HG03469 (cell line): Measurements from ENCODE around the gene NTHL1.

ENCODE experiments used
- ATAC-seq: cut with Tn5 transposase; IDR thresholded peaks from one replicate; pipeline ENCODE4 v1.9.1; 2021; ENCODE audit warnings: mild to moderate bottlenecking, moderate library complexity, moderate number of reproducible peaks; ENCODE audit not compliant: unreplicated experiment

Gene NTHL1

DNA sequence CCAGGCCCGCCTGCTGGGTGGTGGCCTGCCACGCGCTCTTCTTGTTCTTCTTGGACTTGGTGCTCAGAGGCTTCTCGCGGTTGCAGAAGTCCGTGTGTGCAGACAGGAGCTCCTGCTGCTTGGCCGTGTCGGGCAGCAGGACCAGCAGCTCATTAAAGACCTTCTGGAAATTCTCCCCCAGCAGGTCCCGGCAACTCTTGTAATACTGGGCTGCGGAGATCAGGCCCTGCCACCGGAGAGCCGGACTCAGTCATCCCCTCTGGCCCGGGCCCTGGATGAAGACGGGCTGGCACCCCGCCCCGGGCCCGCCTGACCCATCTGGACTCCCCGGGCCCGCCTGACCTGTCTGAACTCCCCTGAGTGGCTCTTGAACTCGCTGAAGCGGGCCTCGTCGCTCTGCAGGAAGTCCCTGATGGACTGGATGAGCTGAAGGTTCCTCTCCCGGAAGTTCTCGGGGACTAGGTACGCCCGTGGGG is 49.2 kb downstream of the NTHL1 start:
- ATAC-seq, result no peak

DNA sequence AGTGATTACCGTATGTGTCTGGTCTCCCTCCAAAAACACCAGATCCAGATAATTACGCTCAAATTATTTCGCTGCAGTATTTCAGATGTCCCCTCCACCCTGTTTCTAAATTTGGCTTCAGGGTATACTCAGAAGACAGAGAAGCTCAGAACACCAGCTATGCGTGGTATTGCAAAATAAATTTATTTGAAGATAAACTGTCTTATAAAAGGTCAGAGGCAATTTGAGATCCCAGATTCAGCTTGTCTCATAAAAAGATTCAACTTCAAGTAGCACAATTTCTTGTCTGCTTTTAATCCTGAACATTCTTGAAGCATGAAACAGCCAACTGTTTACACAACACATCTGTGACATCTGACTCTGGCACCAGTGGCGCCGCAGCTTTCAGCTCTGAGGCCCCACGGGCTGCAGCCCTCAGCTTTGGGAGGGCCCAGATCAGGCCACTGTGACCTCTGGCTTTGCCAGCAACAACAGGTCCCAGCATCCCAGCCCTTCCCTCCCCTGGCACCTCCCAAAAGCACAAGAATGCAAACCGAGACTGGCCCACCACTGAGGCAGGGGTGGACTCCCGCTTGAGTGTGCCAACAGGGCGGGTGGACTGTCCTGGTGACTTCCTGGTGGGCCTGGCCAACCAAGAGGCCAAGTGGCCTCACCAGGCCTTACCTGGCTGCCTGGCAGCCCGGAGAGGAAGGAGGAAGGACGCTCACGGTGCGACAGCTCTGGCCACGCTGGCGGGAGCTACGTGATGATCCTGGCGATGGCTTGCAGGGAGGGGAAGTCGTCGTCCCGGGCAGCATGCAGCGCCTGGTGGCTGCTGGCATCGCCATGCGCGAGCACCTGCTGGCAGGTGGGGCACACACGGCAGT is 49.9 kb downstream of the NTHL1 start:
- no peak for ATAC-seq

DNA sequence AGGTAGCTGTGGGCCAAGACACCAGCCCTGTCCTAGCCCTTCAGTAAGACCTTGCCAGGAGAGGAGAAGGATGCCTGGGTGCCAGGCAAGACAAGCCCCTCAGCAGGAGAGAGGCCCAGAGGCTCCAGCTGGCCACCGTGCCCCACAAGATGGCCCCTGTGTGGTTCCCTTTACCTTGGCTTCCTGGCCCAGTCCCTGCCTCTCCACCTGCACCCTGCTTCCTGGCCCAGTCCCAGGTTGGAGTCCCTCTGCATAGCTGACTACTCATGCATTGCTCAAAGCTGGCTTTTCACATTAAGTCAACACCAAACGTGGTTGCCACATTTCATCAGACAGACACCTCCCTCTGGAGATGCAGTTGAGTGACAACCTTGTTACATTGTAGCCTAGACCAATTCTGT is 53.9 kb downstream of the NTHL1 start:
- ATAC-seq, result no peak

DNA sequence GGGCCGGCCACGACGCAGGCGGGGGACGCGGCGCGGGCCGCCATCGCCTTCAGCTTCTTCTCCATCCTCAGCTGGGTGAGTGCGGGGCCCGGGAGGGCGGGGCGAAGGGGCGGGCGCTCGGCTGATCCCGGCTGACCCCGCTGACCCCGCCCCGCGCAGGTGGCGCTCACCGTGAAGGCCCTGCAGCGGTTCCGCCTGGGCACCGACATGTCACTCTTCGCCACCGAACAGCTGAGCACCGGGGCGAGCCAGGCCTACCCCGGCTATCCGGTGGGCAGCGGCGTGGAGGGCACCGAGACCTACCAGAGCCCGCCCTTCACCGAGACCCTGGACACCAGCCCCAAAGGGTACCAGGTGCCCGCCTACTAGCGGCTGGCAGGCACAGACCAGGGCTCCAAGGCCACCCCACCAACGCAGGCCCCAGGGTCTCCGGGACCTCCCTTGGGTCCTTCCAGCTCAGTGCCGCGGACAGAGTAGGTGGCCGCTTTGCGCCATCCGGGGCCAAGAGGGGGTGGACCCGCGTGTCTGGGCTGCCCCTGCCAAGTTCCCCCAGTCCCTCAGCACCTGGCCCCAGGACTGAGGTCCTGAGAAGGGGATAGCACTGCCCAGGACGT is 54.8 kb downstream of the NTHL1 start:
- no peak for ATAC-seq

DNA sequence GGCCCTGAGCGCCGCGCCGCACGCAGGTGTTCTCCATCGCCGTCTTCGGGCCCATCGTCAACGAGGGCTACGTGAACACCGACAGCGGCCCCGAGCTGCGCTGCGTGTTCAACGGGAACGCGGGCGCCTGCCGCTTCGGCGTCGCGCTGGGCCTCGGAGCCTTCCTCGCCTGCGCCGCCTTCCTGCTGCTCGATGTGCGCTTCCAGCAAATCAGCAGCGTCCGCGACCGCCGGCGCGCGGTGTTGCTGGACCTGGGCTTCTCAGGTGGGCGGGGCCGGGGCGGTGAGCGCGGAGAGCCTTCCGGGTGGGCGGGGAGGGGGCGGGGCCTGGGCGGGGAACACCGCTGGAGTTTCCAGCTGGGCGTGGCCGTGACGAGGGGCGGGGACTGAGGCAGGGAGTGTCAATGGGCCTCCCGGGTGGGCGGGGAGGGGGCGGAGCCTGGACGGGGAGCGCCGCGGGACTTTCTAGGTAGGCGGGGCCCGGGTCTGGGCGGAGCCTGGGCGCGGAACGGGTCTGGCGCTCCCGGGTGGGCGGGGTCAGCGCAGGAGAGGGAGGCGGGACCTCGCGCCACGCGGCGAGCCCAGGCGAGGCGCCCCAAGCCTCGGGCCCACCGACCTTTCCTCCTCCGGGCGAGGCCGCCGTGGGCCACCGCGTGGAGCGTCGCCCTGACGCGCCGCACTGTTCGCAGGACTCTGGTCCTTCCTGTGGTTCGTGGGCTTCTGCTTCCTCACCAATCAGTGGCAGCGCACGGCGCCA is 55.5 kb downstream of the NTHL1 start:
- ATAC-seq, result peak; percentile 28

DNA sequence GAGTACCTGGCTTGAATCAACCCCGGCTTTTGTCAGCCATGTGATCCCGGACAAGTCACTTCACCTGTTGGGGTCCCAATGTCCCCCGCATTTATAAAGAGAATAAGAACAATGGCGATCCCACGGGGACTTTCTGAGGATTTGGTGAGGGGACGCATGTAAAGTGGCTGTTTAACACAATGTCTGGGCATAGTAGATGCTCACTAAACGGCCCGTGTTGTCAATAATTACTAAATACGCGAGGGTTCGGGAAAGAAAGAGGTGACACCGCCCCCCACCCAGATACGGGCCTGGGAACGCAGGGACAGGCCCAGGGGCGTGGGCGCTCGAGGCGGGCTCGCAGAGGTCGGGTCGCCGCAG is 56.1 kb downstream of the NTHL1 start:
- ATAC-seq, result no peak

DNA sequence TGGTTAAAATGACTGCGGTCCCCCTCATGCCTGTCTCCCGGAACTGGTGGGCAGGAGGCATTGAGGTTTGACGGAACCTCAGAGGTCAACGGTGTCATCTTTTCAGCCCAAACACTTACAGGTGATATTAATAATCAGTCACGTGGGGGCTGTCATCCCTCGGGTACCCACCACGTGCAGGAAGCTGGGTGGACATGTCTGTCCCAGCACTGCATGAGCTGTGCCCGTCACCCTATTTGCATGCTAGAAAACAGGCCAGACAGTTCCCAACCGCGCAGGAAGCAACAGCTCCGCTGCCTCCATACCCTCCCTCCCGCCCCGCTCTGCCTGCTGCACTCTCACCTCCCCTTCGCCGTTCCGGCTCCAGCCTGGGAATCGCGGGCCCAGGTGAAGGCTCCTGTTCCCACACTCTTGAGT is 56.5 kb downstream of the NTHL1 start:
- no peak for ATAC-seq

DNA sequence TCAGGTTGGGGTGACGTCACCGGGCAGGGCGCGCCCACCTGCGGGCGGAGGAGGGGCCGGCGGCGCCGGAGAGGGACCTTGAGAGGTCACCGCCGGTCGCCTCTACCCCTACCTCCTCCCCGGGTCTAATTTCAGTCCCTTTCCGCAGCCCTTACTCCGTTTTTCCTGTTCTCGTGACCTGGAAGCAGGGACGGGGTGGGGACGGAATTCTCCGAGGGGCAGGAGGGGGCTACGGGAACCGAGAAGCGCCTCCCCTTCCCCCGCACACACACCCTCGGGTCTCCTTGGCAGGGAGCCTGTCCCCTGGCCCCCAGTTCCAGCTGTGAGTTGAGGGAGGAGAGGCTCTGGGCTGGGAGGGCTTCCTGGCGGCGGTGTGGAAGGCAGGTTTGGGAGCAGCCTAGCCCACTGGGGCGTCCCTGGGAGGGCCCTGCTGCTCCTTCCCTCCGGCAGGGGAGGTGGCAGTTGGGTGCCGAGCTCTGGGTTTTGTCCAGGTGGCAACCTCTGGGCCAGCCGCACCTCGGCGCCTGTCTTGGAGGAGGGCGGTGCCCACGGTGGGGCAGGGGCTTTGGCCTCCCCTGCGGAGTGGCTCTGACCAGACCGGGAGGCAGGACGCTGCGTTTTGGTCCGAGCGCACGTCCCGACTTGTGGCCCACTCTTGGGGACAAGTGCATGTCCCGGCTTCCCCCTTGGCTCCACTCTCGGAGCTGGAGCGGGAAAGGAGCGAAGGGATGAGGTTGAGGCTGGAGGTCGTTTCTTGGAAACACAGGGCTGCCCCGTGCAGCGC is 57.1 kb downstream of the NTHL1 start:
- no peak for ATAC-seq

DNA sequence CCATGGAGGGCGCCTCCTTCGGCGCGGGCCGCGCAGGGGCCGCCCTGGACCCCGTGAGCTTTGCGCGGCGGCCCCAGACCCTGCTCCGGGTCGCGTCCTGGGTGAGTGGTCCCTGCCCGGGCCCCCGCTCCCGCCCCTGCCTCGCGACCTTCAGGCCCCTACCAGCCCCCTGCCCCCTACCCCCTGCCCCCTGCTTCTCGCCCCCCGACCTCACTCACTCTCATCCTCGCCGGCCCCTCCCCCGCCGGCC is 57.6 kb downstream of the NTHL1 start:
- ATAC-seq, result no peak
